Natural killer cell (primary cell): ENCODE results near the gene METTL1. TPM values are rescaled to one million over a fixed set of nuclear protein-coding genes. Genes with fewer than 3 reads are reported as not detected.

Source experiments
- ATAC-seq, 3 donors: fragments of 150-1000 bp in 2 of 3; fragments of 200-7000 bp in 1 of 3; cut with Tn5 transposase; 1 replicate in 1 of 3; 2 replicates in 2 of 3; pipeline ENCODE4 v1.10.0; 2021; ENCODE audit warnings: mild to moderate bottlenecking in 2 of 3, moderate library complexity in 2 of 3
- DNase-seq, 2 donors: peaks; one replicate each; pipeline versions ENCODE4 v3.0.0 to v3.0.0-alpha.2; 2013 to 2021; ENCODE audit warnings: mixed read lengths in 1 of 2
- H3K27ac ChIP-seq: one replicate; pipeline ENCODE4 v1.5.1; 2013; ENCODE audit warnings: mild to moderate bottlenecking, low read length
- H3K27me3 ChIP-seq: one replicate; pipeline ENCODE4 v1.6.1; 2013; ENCODE audit warnings: low read length; ENCODE audit not compliant: control insufficient read depth, insufficient read depth
- H3K36me3 ChIP-seq: one replicate; pipeline ENCODE4 v1.6.1; 2013; ENCODE audit warnings: low read length; ENCODE audit not compliant: control insufficient read depth, insufficient read depth
- H3K4me1 ChIP-seq: one replicate; pipeline ENCODE4 v1.6.1; 2013; ENCODE audit warnings: low read length; ENCODE audit not compliant: control insufficient read depth, insufficient read depth
- H3K4me3 ChIP-seq: one replicate; pipeline ENCODE4 v1.5.1; 2013; ENCODE audit warnings: low read length
- H3K9me3 ChIP-seq: one replicate; pipeline ENCODE4 v1.6.1; 2013; ENCODE audit warnings: low read length; ENCODE audit not compliant: control insufficient read depth, insufficient read depth
- H3K27ac Mint-ChIP-seq, 2 donors: one replicate each; pipeline ENCODE4 v1.8.0; 2022; ENCODE audit warnings: mild to moderate bottlenecking in 2 of 2, mixed read lengths in 2 of 2, moderate library complexity in 1 of 2
- H3K27me3 Mint-ChIP-seq, 2 donors: one replicate each; pipeline ENCODE4 v1.8.0; 2022; ENCODE audit warnings: low read depth in 2 of 2, mixed read lengths in 2 of 2
- H3K36me3 Mint-ChIP-seq: one replicate; pipeline ENCODE4 v1.8.0; 2022; ENCODE audit warnings: mixed read lengths
- H3K4me1 Mint-ChIP-seq, 2 donors: one replicate each; pipeline ENCODE4 v1.8.0; 2022; ENCODE audit warnings: mixed read lengths in 2 of 2
- H3K4me3 Mint-ChIP-seq: one replicate; pipeline ENCODE4 v1.8.0; 2022; ENCODE audit warnings: mild to moderate bottlenecking, moderate library complexity, mixed read lengths
- H3K9me3 Mint-ChIP-seq, 2 donors: one replicate each; pipeline ENCODE4 v1.8.0; 2022; ENCODE audit warnings: mixed read lengths in 2 of 2
- CTCF ChIP-seq: fragments of 200-600 bp; IDR thresholded peaks from one replicate; pipeline ENCODE4 v1.8.0; 2022; ENCODE audit warnings: antibody characterized with exemption
- whole genome bisulfite sequencing: methylation state at CpG from one replicate; pipeline ENCODE4 v1.1.7; 2013; ENCODE audit warnings: missing lambda C conversion rate; ENCODE audit not compliant: insufficient coverage; 5-methylcytosine and 5-hydroxymethylcytosine counted together
- intact Hi-C: fragments of 100-400 bp; cut with micrococcal nuclease; formaldehyde crosslinking; loops from one replicate; pipeline ENCODE4 v1.14.2; 2022
- total RNA-seq, 4 donors: library from RNA; stranded (reverse); fragments of 120-200 nt in 1 of 4; gene quantifications; one replicate each; pipeline versions ENCODE4 v1.2.3 to v1.2.4, GENCODE V29; 2013 to 2022

METTL1 gene
- total RNA-seq, 3 donors from 2014 or later (not counting 1 experiment from before 2014, with no cell fraction given) = 8.0 to 12.5 (median 8.8) TPM

GRCh38 chr12:57726151-57726883 is 45.6 kb downstream of the METTL1 start:
- Mint-ChIP-seq H3K27ac (peak overlapping the region; percentile 36 to 68), H3K36me3 (no peaks in the 10 kb centered on the region), H3K4me1 (peaks cover 17 to 20% of the 10 kb centered on the region in 2 donors), H3K27me3 (no peaks in the 10 kb centered on the region), H3K4me3 (peak overlapping the region; percentile 81), H3K9me3 (no peaks in the 10 kb centered on the region)
- no peak for TF ChIP-seq CTCF
- no peak overlapping the region for H3K27ac ChIP-seq
- peak; percentile 45 to 53 (median 52) for ATAC-seq
- intact Hi-C loops = no loop called here
- H3K4me1 ChIP-seq = peaks cover 6% of the 10 kb centered on the region
- no peaks in the 10 kb centered on the region for H3K9me3 ChIP-seq
- H3K36me3 ChIP-seq = peaks cover 53% of the 10 kb centered on the region
- peak; percentile 16 to 49 for DNase-seq
- no peaks in the 10 kb centered on the region for H3K27me3 ChIP-seq
- WGBS = 97% methylated on average over 79 of the region's 79 CpGs
- no peak overlapping the region for H3K4me3 ChIP-seq

- H3K4me1 ChIP-seq = peaks cover 6% of the 10 kb centered on the region
- H3K36me3 ChIP-seq = peaks cover 53% of the 10 kb centered on the region
- ATAC-seq (no peak), DNase-seq (no peak)
- TF ChIP-seq CTCF = no peak
- Mint-ChIP-seq H3K4me3 (no peak overlapping the region), H3K36me3 (no peaks in the 10 kb centered on the region), H3K27ac (peak overlapping the region; percentile 36 to 68), H3K9me3 (no peaks in the 10 kb centered on the region), H3K4me1 (peaks cover 17 to 19% of the 10 kb centered on the region in 2 donors), H3K27me3 (no peaks in the 10 kb centered on the region)
- intact Hi-C loops = no loop called here
- no peaks in the 10 kb centered on the region for H3K9me3 ChIP-seq
- H3K27ac ChIP-seq = no peak overlapping the region
- H3K27me3 ChIP-seq = no peaks in the 10 kb centered on the region
- no peak overlapping the region for H3K4me3 ChIP-seq
- 92% methylated on average over 7 of the region's 10 CpGs for WGBS
Measured at GRCh38 chr12:57725851-57726150, 46.1 kb downstream of the METTL1 start.

- no peaks in the 10 kb centered on the region for H3K9me3 ChIP-seq
- no peak overlapping the region for H3K27ac ChIP-seq
- Mint-ChIP-seq H3K9me3 (no peaks in the 10 kb centered on the region), H3K36me3 (no peaks in the 10 kb centered on the region), H3K27ac (peak overlapping the region; percentile 68 to 74), H3K4me1 (peaks cover 17 to 19% of the 10 kb centered on the region in 2 donors), H3K27me3 (no peaks in the 10 kb centered on the region), H3K4me3 (no peak overlapping the region)
- DNase-seq = peak in 1 of 2 donors; percentile 10
- 95% methylated on average over 6 of the region's 11 CpGs for WGBS
- no peaks in the 10 kb centered on the region for H3K27me3 ChIP-seq
- intact Hi-C loops = no loop called here
- peaks cover 6% of the 10 kb centered on the region for H3K4me1 ChIP-seq
- TF ChIP-seq CTCF = no peak
- no peak overlapping the region for H3K4me3 ChIP-seq
- peaks cover 53% of the 10 kb centered on the region for H3K36me3 ChIP-seq
- ATAC-seq = peak in 1 of 3 donors; percentile 9
Measured at GRCh38 chr12:57724936-57725740, 46.8 kb downstream of the METTL1 start.
